ENCODE data around the gene SLC22A23.

DNA sequence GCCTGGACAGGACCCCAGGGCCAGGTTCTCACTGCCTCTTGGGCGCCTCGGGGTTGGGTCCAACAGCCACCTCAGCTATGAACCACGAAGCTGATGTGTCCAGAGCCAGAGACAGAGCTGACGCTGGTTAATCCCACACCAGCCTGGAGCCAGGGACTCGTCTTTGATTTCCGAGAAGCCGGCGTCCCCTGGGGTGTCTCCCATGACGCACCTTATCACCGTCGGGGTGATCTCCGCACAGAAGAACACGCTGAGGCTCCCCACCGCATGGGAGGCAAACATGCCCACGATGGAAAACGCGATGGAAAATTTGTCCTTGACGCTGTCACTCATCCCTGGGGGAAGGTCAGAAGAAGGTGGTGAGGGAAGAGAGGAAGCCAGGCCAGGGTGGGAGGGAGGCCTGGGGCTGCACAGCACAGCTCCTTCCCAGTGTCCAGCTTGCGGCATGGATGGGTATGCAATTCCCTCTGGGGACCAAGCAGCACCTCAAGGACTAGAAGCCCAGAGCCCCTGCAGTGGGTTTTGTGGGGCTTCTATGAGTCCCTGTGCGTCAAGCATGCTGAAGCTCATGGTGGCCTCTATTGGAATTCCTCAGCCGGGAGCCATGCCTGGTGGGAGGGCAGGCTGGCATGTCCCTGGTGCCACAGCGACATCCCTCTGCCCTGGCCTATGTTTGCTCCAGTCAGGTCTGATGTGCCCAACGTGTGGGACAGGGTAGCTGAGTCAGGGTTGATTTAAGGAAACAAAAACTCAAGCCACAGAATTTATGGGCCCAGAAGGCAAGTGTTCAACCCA lies 173.0 kb downstream of the SLC22A23 start:
- TF ChIP-seq, protein P1, sequence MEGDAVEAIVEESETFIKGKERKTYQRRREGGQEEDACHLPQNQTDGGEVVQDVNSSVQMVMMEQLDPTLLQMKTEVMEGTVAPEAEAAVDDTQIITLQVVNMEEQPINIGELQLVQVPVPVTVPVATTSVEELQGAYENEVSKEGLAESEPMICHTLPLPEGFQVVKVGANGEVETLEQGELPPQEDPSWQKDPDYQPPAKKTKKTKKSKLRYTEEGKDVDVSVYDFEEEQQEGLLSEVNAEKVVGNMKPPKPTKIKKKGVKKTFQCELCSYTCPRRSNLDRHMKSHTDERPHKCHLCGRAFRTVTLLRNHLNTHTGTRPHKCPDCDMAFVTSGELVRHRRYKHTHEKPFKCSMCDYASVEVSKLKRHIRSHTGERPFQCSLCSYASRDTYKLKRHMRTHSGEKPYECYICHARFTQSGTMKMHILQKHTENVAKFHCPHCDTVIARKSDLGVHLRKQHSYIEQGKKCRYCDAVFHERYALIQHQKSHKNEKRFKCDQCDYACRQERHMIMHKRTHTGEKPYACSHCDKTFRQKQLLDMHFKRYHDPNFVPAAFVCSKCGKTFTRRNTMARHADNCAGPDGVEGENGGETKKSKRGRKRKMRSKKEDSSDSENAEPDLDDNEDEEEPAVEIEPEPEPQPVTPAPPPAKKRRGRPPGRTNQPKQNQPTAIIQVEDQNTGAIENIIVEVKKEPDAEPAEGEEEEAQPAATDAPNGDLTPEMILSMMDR (IDR thresholded peaks at IDR 0.05; ENCODE audit: low read length): no peak
- no peak for TF ChIP-seq EZH2 (optimal IDR thresholded peaks at IDR 0.05; ENCODE audit: low read depth, low read length)

All from MM.1S (cell line).